HL-60/S4 treated with phorbol 12-myristate 13-acetate at 8.2 ng/mL for 4 days and 3 days (cell line): Measurements from ENCODE around the gene DENND2A.
"Not testable (repeated sequence)": the region's sequence is repeated elsewhere in the genome, so short reads cannot be mapped to it uniquely, and the experiment has no call there.

ENCODE experiments used
- in situ Hi-C: fragments of 300-500 bp; cut with MboI; formaldehyde crosslinking; loops from 2 replicates; pipeline ENCODE4 v1.15.0; 2022; ENCODE audit warnings: low sequenced_read_pairs

DENND2A gene

GRCh38 chr7:140673063-140673773 lies 32.6 kb upstream of the DENND2A start:
- in situ Hi-C loops, result no loop called here

GRCh38 chr7:140672382-140673062 lies 31.9 kb upstream of the DENND2A start, which contains the start of gene ADCK2:
Gene ADCK2, plus strand, starts transcription at chr7:140672945. Its CDS starts 386 bp downstream, at chr7:140673331.
- in situ Hi-C loops, result no loop called here

GRCh38 chr7:140671966-140672365 lies 31.4 kb upstream of the DENND2A start:
- in situ Hi-C loops, result no loop called here

- in situ Hi-C loops, result no loop called here
Measured at GRCh38 chr7:140670343-140670935, 29.8 kb upstream of the DENND2A start.

- in situ Hi-C loops, result not testable (repeated sequence)
Measured at GRCh38 chr7:140669862-140670261, 29.2 kb upstream of the DENND2A start.

- in situ Hi-C loops, result no loop called here
Measured at GRCh38 chr7:140669352-140669751, 28.7 kb upstream of the DENND2A start.

GRCh38 chr7:140668641-140669040 lies 28.0 kb upstream of the DENND2A start:
- in situ Hi-C loops, result no loop called here

GRCh38 chr7:140667476-140667875 lies 26.9 kb upstream of the DENND2A start:
- in situ Hi-C loops, result no loop called here

- in situ Hi-C loops, result not testable (repeated sequence)
Measured at GRCh38 chr7:140662938-140663337, 22.3 kb upstream of the DENND2A start.

GRCh38 chr7:140661124-140661523 lies 20.5 kb upstream of the DENND2A start:
- in situ Hi-C loops, result no loop called here

GRCh38 chr7:140659856-140660255 lies 19.2 kb upstream of the DENND2A start:
- in situ Hi-C loops, result no loop called here

GRCh38 chr7:140657891-140658290 lies 17.3 kb upstream of the DENND2A start:
- in situ Hi-C loops, result no loop called here

- in situ Hi-C loops, result no loop called here
Measured at GRCh38 chr7:140656548-140657515, 16.2 kb upstream of the DENND2A start.

- in situ Hi-C loops, result no loop called here
Measured at GRCh38 chr7:140655511-140656408, 15.1 kb upstream of the DENND2A start.

- in situ Hi-C loops, result no loop called here
Measured at GRCh38 chr7:140654661-140655060, 14.0 kb upstream of the DENND2A start.

- in situ Hi-C loops, result no loop called here
Measured at GRCh38 chr7:140654109-140654387, 13.4 kb upstream of the DENND2A start.

- in situ Hi-C loops, result no loop called here
Measured at GRCh38 chr7:140653319-140654108, 12.9 kb upstream of the DENND2A start.

GRCh38 chr7:140650367-140650766 lies 9.8 kb upstream of the DENND2A start:
- in situ Hi-C loops, result no loop called here

- in situ Hi-C loops, result no loop called here
Measured at GRCh38 chr7:140649556-140650205, 9.1 kb upstream of the DENND2A start.
